HG03558 (cell line): ENCODE data around the gene SKAP2.

Source experiments
- ATAC-seq: cut with Tn5 transposase; IDR thresholded peaks from one replicate; pipeline ENCODE4 v1.9.1; 2021; ENCODE audit warnings: moderate number of reproducible peaks; ENCODE audit not compliant: unreplicated experiment; ENCODE audit errors: extremely low read depth

The SKAP2 gene, protein sequence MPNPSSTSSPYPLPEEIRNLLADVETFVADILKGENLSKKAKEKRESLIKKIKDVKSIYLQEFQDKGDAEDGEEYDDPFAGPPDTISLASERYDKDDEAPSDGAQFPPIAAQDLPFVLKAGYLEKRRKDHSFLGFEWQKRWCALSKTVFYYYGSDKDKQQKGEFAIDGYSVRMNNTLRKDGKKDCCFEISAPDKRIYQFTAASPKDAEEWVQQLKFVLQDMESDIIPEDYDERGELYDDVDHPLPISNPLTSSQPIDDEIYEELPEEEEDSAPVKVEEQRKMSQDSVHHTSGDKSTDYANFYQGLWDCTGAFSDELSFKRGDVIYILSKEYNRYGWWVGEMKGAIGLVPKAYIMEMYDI

DNA sequence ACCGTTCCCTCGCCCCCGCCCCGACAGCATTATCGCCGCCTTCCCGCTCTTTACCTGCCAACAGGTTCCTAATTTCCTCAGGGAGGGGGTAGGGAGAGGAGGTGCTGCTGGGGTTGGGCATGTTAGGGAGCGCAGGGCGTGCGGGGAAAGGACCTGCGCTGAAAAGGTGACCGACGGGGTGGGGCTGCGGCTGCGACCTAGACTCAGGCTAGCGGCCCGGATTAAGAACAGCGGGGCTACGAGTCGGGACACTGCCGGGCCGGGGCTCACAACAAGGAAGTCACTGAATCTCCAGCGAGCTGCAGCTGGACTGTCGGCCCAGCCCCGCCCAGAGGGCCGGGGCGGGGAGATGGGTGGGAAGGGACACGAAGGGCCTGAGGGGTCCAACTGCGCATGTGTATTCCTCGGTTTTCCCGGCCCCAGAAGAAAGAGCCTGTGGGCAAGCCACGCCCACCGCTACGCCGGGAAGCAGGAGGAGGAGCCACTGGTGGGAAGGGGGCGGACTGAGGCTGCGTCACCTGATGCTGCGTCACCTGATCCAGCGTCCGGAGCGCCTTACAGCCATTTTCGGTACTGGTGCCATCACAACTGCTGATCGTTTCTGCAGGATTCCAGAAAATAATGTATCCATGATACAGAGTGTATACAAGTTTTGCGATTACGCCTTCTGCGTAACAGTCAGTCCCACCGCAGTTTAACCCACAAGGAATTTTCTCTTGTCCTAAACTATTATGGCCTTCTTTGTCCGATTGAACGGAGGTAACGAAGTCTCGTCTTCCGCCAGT, at the start of gene SKAP2:
Gene SKAP2 (minus strand): TSS at position 282 of the 785 bp plus-strand sequence. CDS start 161 bp downstream, at position 121.
- ATAC-seq, result peak; percentile 68

DNA sequence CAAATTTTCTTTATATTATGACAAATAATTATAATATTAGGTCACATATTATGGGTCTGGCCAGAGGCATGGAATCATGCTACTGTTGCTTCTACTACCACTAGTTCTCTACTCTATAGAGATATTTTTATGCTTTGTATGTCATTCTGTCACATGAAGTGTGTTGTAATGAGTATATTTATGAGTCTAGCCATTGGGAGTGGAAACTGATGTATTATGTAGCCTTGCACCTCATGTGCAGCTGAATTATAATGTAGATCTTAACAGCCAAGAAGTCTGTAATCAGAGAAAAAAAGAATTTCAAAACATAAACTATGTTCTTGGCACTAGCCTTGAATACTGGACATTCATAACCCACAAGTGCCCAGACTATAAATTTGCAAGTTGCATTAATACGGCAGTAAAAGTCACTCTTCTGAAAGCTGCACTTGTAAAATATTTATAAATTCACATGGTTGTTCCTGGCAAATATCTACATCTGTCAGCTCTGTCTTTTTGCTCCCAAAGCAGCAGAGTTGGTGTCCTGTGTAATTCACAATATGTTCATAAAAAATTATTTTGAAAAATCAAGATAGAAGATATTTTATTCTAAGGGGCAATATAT, 48.6 kb upstream of the SKAP2 start:
- ATAC-seq, result no peak

DNA sequence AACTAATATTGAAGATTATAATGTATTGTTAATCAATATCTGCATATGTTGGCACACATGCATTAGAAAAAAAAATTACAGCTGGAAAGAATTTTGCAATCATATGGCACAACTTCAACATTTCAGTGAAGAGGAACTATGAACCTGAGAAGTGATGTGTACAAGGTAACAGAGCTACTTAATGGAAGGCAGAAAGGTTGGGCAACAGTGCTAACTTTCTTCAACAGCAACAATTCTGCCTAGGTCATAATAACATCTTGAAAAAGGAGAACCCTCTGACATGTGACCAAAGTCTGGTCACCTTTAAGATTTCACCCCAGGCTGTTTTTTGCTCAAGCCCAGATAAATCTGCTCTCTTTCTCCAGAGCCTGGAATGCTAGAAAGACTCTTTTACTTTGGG, 47.9 kb upstream of the SKAP2 start:
- no peak for ATAC-seq

DNA sequence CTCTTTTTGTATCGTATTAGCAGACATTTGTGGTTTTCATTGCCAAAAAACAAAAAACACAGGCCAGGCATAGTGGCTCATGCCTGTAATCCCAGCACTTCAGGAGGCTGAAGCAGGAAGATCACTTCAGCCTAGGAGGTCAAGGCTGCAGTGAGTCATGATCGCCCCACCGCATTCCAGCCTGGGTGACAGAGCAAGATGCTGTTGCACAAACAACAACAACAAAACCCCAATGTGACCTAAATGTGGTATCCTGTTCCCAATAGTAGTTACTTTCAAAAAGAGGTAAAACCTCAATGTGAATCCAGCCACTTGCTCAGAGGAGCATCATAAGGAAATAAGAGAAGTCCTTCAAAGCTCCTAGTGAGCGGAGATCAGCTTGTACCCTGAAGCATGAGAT, 45.8 kb upstream of the SKAP2 start:
- ATAC-seq, result no peak

DNA sequence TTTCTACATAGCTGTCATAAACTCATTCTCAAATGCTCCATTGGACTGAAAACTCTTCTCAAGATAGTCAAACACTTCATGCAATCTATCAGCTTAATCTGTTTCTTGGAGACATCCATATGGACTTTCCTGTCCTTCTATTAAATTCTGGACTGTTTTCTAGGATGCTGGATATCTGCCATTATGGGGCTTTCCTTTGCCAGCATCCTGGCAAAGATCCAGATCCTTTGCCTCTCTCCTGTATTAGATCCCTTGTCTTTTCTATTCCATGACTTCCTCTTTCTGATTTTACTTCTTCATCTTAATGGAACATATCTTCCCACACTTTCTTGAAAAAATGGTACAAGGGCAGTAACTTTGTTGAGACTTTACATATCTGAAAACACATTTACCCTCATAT, 35.9 kb upstream of the SKAP2 start:
- ATAC-seq, result no peak

DNA sequence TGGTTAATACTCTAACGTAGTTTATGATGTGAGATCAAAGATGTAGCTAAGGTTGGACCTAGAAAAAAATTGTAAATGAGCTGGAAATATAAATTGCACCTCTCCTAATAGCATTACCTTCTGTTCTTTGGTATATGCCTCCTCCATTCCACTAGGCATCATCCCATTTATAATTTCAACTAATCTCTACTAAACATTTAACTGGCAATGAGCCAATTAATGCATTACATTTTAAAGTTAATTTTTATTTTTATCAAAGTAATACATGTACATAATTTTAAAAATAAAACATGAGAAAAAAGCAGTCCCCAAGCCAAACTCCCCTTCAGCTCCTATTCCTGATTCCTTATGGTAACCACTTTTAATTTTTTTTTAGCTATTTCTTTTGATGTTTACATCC, 35.1 kb upstream of the SKAP2 start:
- no peak for ATAC-seq

DNA sequence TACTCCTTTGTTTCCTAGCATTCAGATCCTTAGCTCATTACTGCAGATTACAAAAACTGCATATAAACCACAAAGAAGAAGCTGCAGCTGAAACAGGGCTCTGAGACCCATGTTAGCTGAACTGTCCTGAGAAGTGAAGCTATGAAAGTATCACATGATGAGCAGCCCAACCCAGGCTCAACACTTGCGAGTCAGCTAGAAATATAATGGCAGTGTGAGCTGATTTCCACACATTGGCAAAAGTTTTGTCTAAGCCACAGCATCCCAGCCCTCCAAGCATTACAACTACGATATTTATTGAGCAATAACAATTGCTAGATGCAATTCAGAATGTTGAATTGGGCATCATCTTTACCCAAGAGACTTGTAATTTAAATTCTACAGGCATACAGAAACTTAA, 34.5 kb upstream of the SKAP2 start:
- ATAC-seq, result no peak

DNA sequence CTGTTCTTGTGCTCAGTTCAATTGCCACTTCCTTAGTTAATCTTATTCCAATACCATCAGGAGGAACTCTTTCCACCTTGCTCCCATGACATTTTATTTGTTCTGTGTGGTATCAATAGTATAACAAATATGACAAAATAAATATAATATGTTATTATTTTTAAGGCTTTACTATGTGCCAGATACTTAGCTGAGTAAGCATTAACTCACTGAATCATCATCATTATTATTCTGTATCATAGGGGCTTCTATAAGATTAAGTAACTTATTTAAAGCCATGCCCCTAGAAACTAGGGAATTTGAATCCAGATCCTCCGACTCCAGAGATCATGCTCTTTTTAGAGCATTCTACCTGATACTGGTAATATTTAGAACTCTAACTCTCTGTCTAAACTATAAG, 33.5 kb upstream of the SKAP2 start:
- ATAC-seq, result no peak

DNA sequence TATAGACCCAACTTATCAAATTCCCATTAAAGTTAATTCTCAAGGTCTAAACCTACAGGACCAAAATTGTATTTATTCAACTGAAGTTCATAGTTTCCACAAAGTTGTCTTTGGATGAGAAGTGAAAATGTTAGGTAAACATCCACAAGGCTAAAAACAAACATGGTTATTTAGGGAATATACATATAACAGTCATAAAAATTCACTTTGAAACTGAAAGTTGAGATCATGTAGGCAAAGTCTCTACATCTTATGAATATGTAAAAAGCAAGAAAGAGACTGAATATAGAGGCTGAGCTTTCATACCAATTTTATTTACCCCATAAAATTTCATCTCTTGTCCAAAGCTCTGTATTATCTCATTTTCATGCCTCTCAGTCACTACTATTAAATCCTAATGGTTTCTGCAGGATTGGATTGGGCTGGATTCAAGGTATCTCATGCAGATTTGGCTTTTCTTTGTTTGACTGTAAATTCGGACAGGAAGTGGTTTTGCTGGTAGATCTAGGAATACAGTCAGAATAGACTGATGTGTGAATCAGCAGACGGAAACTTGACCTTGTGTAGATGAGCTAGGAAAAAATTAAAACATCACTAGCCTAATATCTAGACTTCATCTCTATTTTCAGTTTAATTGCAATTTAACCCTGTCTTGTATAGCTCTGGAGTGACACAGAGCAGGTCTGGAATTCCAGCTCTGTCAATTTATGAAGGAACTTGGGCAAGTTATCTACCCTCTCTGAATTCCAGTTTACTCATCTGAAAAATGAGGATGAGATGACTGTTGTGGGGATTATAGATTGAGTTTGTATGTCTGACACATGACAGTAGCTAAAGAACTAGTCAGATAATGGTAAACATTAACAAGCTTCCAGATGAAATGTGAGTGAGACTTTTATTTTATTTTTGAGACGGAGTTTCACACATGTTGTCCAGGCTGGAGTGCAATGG, 27.3 kb upstream of the SKAP2 start:
- ATAC-seq, result no peak

DNA sequence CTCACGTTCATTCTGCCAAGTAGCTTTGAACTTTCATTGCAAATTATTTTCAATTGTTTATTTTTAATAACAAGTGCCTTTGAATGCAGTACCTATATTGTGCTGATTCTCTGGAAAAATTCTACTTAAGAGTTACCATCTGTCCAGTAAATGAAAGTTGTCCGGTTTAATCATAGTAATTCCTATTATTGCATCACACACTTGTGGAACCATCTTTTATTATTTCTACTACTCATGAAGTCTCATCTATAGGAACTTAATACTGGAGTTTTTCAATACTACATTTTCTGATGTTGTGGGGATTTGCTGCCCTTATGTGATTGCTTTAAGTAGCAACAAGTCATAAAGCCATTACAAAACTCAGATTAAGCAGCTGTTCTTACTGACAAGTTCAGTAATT, 16.5 kb upstream of the SKAP2 start:
- no peak for ATAC-seq

DNA sequence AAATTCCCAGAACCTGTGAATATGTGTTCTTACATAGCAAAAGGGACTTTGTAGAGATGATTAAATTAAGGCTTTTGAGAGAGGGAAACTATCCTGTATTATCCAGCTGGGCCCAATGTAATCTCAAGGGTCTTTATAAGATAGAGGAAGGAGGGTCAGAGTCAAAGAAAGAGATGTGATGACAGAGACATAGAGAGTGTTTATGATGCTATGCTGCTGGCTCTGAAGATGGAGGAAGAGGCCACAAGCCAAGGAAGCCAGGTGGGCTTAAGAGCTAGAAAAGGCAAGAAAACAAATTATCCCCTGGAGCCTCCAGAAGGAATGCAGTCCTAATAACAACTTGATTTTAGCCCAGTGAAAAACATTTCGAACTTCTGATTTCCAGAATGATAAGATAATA, 15.3 kb upstream of the SKAP2 start:
- no peak for ATAC-seq

DNA sequence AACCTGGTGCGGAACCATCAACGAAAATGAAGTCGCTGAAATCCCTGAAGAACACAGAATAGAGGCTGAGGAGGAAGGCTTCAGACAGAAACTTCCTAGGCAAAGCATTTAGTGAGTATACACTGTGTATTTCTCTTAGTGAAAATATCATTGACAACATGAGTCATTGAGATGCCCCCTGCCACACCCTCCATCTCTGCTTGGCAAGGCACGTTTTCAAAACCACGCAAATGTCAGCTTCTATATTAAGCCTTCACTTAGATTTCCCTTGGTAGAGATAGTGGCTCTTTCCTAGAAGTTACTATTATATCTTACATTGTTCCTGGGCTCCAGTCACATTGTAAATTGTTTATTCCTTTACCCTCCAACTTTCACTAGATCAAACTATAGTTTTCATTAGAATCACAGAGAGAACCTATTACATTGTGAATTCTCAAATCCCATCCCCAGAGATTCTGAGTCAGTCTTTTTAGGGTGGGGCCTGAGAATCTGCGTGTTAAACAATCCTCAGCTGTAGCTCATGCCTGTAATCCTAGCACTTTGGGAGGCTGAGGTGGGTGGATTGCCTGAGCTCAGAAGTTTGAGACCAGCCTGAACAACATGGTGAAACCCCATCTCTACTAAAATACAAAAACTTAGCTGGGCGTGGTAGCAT, 4.6 kb upstream of the SKAP2 start:
- ATAC-seq, result no peak

DNA sequence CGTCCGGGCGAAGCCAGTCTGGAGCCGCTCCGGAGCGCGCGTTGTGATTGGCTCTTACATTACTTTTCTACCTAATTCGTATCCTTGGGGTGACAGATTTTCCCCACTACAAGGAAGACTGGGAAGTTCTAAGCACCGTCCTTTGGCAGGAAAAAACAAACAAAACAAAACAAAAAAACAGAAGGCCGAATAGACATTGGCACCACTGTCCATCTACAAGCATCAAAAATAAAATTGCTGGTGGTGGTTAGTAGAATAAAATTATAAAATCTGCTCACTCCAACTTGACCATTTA, 651 bp upstream of the SKAP2 start:
- ATAC-seq, result peak; percentile 21

DNA sequence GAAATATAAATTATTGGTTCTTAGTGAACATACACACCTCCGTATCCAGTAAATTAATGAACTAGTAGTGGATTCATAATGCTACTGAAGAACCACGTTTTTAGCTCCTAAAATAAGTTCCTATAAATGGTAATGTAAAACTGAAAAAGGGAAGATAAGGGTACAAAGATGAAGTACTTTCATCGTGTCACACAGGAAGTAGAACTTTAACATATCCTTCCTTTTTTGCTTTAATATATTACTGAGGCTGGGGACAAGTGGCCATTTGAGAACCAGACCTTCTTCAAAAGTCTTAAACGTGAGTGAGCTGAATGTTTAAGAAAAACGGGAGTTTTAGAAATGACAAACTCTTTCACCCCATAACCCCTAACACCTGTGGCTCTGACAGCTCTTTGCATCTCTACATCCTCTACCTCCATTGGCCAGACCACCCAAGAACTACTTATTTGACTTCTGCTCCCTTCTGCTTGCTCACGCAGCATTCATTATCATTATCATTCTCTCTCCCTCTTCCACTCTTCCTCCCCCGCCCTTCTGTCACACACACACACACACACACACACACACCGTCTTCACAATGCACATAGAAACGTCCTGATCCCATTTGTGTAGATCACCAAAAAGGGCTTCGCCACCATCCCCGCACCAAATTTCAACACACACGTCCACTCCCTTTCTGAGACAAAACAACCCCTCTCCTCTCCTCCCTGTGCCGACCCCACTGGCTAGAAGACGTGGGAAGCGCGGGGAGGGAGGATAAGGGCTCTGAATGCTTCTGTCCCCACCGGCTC, 677 bp downstream of the SKAP2 start:
- no peak for ATAC-seq

DNA sequence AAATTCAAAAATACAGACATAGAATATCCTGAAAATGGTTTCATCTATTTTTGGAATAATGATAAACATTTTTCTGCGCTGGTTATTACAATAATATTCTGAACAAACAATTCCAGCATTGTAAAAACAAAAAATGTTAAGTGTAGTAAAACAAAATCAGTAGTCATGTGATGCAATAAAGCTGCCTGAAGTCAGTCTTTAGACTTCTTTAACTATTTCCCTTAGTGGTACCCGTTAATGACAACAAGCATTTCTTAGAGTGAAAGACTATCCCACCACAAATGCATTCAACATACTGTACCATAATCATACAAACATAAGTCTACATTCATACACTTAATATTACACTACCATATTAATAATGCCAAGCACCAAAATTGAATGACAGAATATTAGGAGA, 1.6 kb downstream of the SKAP2 start:
- no peak for ATAC-seq

DNA sequence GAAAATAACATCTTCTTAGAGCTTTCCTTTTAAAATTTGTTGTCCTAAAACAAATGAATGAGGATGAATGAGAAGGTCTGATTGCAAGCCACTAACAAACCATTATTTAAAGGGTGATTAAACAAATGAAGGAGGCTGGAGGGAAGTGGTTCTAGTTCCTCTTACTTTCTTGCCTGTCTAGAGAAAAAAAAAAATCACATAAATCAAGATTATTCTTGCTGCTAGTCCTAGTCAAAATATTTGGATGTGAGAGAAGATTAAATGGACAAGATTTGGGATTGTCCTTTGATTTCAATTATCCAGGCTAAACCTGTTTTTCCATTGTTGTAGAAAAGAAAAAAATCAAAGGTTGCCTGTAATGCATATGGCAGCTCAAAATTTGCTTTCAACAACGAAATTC, 3.3 kb downstream of the SKAP2 start:
- ATAC-seq, result no peak

DNA sequence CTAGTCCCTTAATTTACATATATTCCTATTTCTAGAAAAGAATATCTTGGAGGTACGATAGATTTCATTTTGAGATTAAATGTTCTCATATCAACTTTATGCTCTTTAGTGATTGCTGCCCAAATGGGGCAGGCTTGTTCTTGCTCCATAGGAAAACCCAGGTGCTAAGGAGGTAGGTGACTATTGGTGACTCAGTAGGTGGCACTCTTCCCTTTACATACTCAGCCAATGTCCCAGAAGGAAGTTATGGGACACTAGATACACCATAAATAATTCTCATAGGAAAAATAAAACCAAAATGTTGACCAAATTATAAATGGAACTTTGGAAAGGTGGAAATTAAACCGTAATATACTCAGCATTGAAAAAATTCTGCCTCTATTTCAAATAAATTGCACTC, 4.0 kb downstream of the SKAP2 start:
- no peak for ATAC-seq

DNA sequence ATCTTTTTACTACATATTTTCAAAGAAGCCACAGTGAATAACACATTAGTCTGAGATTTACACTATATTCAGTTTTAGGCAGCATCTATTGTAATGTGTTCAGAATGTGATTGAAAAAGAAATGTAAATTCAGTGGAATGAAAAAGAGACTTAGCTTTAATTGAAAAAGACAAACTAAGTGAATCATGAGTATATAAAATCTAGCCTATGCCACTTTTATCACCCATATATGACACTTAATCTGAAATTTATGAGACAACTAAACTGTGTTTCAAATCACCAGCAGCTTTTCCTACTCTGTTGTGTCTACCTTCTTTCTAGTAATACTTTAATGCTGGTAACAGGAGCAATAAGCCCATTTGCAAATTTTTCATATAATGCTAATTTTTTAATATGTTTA, 4.7 kb downstream of the SKAP2 start:
- ATAC-seq, result no peak

DNA sequence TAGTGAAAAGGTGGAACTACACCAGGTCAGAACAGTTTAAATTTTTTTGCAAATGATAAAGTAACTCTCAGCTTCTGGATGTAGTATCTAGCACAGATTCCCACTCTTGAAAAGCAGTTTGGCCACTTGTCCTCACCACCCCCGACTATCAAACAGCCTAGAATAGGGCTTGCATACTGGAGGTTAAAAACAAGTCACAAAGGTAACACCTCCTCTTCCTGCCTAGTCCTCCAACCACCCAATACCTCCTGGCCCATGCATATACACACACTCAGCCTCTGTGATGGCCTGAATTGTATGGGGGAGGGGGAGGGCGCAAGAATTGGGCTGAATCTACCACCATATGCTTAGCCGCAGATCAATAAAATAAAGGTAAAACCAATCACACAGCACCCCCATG, 5.7 kb downstream of the SKAP2 start:
- ATAC-seq, result no peak
